H1 (cell line): ENCODE data around the gene RCSD1. TPM values are rescaled to one million over a fixed set of nuclear protein-coding genes. Genes with fewer than 3 reads are reported as not detected.
A peak's percentile ranks its signal among the peaks of the same experiment; 100 is the strongest.

Experiments used
- CTCF ChIA-PET: fragments of 300-600 bp; sonication (Branson Sonifier 250); formaldehyde crosslinking; loops from one replicate; lab custom pipeline; 2021; ENCODE audit not compliant: partially characterized antibody; lab: Charles Lee
- POLR2A ChIA-PET: fragments of 300-600 bp; sonication (Branson Sonifier 250); formaldehyde crosslinking; loops from one replicate; lab custom pipeline; 2021; ENCODE audit warnings: inconsistent platforms; ENCODE audit not compliant: partially characterized antibody; lab: Charles Lee
- DNase-seq, 2 experiments: peaks; one replicate each; pipeline versions ENCODE4 v3.0.0 to v3.0.0-alpha.2; 2010 to 2022; ENCODE audit warnings: low spot score in 2 of 2, low read depth in 1 of 2, mixed read lengths in 1 of 2
- FAIRE-seq: peaks from 2 replicates; lab custom pipeline; 2011; peaks lifted over from hg19 to GRCh38; lab: Jason Lieb, UNC
- H2AFZ ChIP-seq: 2 replicates; pipeline ENCODE4 v1.8.1; 2012; ENCODE audit warnings: low read length, inconsistent platforms
- H2AK5ac ChIP-seq: 2 replicates; pipeline ENCODE4 v1.6.1; 2013; ENCODE audit warnings: low read depth, low read length
- H2BK120ac ChIP-seq: replicated peaks from 2 replicates; pipeline ENCODE3; 2013; ENCODE audit warnings: low read depth, low read length, inconsistent platforms
- H2BK12ac ChIP-seq: 2 replicates; pipeline ENCODE4 v1.6.1; 2013; ENCODE audit warnings: low read depth, low read length
- H2BK15ac ChIP-seq: 2 replicates; pipeline ENCODE4 v1.6.1; 2013; ENCODE audit warnings: low read length
- H2BK20ac ChIP-seq: 2 replicates; pipeline ENCODE4 v1.6.1; 2013; ENCODE audit warnings: low read length
- H2BK5ac ChIP-seq: 2 replicates; pipeline ENCODE4 v1.6.1; 2013; ENCODE audit warnings: low read depth, low read length
- H3K14ac ChIP-seq: 2 replicates; pipeline ENCODE4 v1.6.1; 2013; ENCODE audit warnings: inconsistent platforms; ENCODE audit not compliant: insufficient read length
- H3K18ac ChIP-seq: 2 replicates; pipeline ENCODE4 v1.6.1; 2013; ENCODE audit warnings: low read length; ENCODE audit errors: extremely low read depth
- H3K23ac ChIP-seq: 2 replicates; pipeline ENCODE4 v1.6.1; 2013; ENCODE audit warnings: inconsistent platforms; ENCODE audit not compliant: insufficient read length
- H3K23me2 ChIP-seq: 2 replicates; pipeline ENCODE4 v1.6.1; 2013; ENCODE audit warnings: low read depth, low read length
- H3K27ac ChIP-seq: 2 replicates; pipeline ENCODE4 v1.6.1; 2011; ENCODE audit warnings: low read depth, low read length, inconsistent platforms
- H3K27me3 ChIP-seq, 4 experiments: replicated peaks in 1 of 4; 1 replicate in 1 of 4; 2 replicates in 3 of 4; pipeline versions ENCODE4 v1.6.1 to v1.8.1; 2011 to 2013; ENCODE audit warnings: low read length in 3 of 4, mild to moderate bottlenecking in 3 of 4, inconsistent platforms in 2 of 4, mixed read lengths in 2 of 4, moderate library complexity in 1 of 4; ENCODE audit not compliant: control insufficient read depth in 3 of 4, insufficient read depth in 3 of 4; ENCODE audit errors: extremely low read depth in 1 of 4
- H3K36me3 ChIP-seq, 4 experiments: 2 replicates each; pipeline versions ENCODE4 v1.6.1 to v1.8.1; 2011 to 2013; ENCODE audit warnings: mild to moderate bottlenecking in 4 of 4, low read length in 3 of 4, moderate library complexity in 2 of 4, control low read depth in 1 of 4, inconsistent platforms in 1 of 4; ENCODE audit not compliant: insufficient read depth in 4 of 4, control insufficient read depth in 2 of 4
- H3K4ac ChIP-seq: replicated peaks from 2 replicates; pipeline ENCODE3; 2013; ENCODE audit warnings: low read length, low read depth, mixed read lengths, inconsistent platforms; ENCODE audit not compliant: insufficient read length
- H3K4me1 ChIP-seq, 4 experiments: replicated peaks in 1 of 4; 1 replicate in 1 of 4; 2 replicates in 3 of 4; pipeline versions ENCODE4 v1.6.1 to v1.8.1; 2011 to 2013; ENCODE audit warnings: low read length in 3 of 4, inconsistent platforms in 2 of 4, mixed read lengths in 1 of 4; ENCODE audit not compliant: insufficient read depth in 4 of 4, control insufficient read depth in 3 of 4
- H3K4me2 ChIP-seq, 2 experiments: 2 replicates each; pipeline versions ENCODE4 v1.6.1 to v1.8.1; 2011 to 2013; ENCODE audit warnings: low read depth in 2 of 2, low read length in 2 of 2, control low read depth in 1 of 2, inconsistent platforms in 1 of 2, mild to moderate bottlenecking in 1 of 2; ENCODE audit not compliant: insufficient read depth in 1 of 2
- H3K4me3 ChIP-seq, 4 experiments: fragments of 200-600, 300-600 bp in 1 of 4; sonication (generic), shearing (Covaris generic), sonication (Bioruptor Twin) in 1 of 4; 2 replicates each; pipeline versions ENCODE4 v1.5.1 to v1.8.1; 2011 to 2016; ENCODE audit warnings: low read length in 4 of 4, low read depth in 3 of 4, control low read depth in 2 of 4, inconsistent platforms in 2 of 4, mild to moderate bottlenecking in 2 of 4, mixed read lengths in 1 of 4, moderate library complexity in 1 of 4; ENCODE audit not compliant: insufficient read depth in 2 of 4; ENCODE audit errors: extremely low read depth in 1 of 4
- H3K56ac ChIP-seq: replicated peaks from 2 replicates; pipeline ENCODE3; 2013; ENCODE audit warnings: low read depth, mild to moderate bottlenecking, mixed read lengths, low read length, inconsistent platforms; ENCODE audit not compliant: insufficient read length
- H3K79me1 ChIP-seq: 2 replicates; pipeline ENCODE4 v1.6.1; 2013; ENCODE audit warnings: low read depth, low read length, control low read depth
- H3K79me2 ChIP-seq, 2 experiments: 2 replicates each; pipeline versions ENCODE4 v1.6.1 to v1.8.1; 2012 to 2013; ENCODE audit warnings: low read length in 2 of 2, mild to moderate bottlenecking in 2 of 2, inconsistent platforms in 1 of 2; ENCODE audit not compliant: insufficient read depth in 2 of 2, control insufficient read depth in 1 of 2
- H3K9ac ChIP-seq, 4 experiments: replicated peaks in 1 of 4; 1 replicate in 1 of 4; 2 replicates in 3 of 4; pipeline versions ENCODE4 v1.6.1 to v1.8.1; 2011 to 2013; ENCODE audit warnings: low read depth in 3 of 4, low read length in 3 of 4, control low read depth in 2 of 4, mild to moderate bottlenecking in 2 of 4, moderate library complexity in 2 of 4, inconsistent platforms in 1 of 4; ENCODE audit errors: extremely low read depth in 1 of 4
- H3K9me3 ChIP-seq, 2 experiments: 2 replicates each; pipeline versions ENCODE4 v1.6.1 to v1.8.1; 2012 to 2013; ENCODE audit warnings: mild to moderate bottlenecking in 2 of 2, moderate library complexity in 2 of 2, control low read depth in 1 of 2, inconsistent platforms in 1 of 2, low read depth in 1 of 2, low read length in 1 of 2, mixed read lengths in 1 of 2; ENCODE audit not compliant: insufficient read depth in 2 of 2
- H4K20me1 ChIP-seq, 2 experiments: replicated peaks in 1 of 2; 2 replicates each; pipeline versions ENCODE3 to v1.8.1; 2011 to 2013; ENCODE audit warnings: inconsistent platforms in 2 of 2, low read length in 2 of 2, mild to moderate bottlenecking in 1 of 2; ENCODE audit not compliant: insufficient read depth in 2 of 2, control insufficient read depth in 1 of 2
- H4K5ac ChIP-seq: 2 replicates; pipeline ENCODE4 v1.6.1; 2013; ENCODE audit warnings: low read length, low read depth, mixed read lengths, inconsistent platforms; ENCODE audit not compliant: insufficient read length
- H4K8ac ChIP-seq: 2 replicates; pipeline ENCODE4 v1.8.0; 2013; ENCODE audit warnings: mild to moderate bottlenecking, moderate library complexity, low read length, inconsistent platforms; ENCODE audit not compliant: insufficient read depth; ENCODE audit errors: extremely low read depth
- H4K91ac ChIP-seq: replicated peaks from 2 replicates; pipeline ENCODE3; 2013; ENCODE audit warnings: low read length, mixed read lengths, inconsistent platforms; ENCODE audit not compliant: insufficient read length
- ASH2L ChIP-seq: fragments of 200-600, 300-600 bp; sonication (generic); IDR thresholded peaks from one replicate; pipeline ENCODE4 v1.7.1; 2017; ENCODE audit warnings: low read length
- SP1 ChIP-seq: IDR thresholded peaks from 2 replicates; pipeline ENCODE4 v1.6.1; 2011; ENCODE audit warnings: low read depth, low read length
- TAF1 ChIP-seq: IDR thresholded peaks from 2 replicates; pipeline ENCODE4 v1.6.1; 2011; ENCODE audit warnings: mild to moderate bottlenecking, low read depth, low read length
- TAF7 ChIP-seq: optimal IDR thresholded peaks from 2 replicates; pipeline ENCODE3; 2011; ENCODE audit warnings: low read depth, mild to moderate bottlenecking, inconsistent platforms, low read length, moderate library complexity, borderline replicate concordance
- WGBS, 2 experiments: shearing (Covaris generic) in 1 of 2; methylation state at CpG; one replicate each; pipeline versions ENCODE4 v1.1.6 to v1.1.7; 2013 to 2015; ENCODE audit warnings: low lambda C conversion rate in 2 of 2, mixed read lengths in 2 of 2, inconsistent platforms in 1 of 2, low coverage in 1 of 2, missing lambda C conversion rate in 1 of 2; ENCODE audit not compliant: insufficient replicate concordance in 2 of 2, insufficient coverage in 1 of 2, insufficient read length in 1 of 2; ENCODE audit errors: extremely low coverage in 1 of 2, missing lambda C conversion rate in 1 of 2; 5-methylcytosine and 5-hydroxymethylcytosine counted together
- polyA plus RNA-seq, 7 experiments: library from polyadenylated mRNA; depleted of rRNA in 3 of 7; stranded (reverse) in 5 of 7; unstranded in 2 of 7; fragments of >200 nt in 5 of 7; fragments of 200-250 nt in 2 of 7; gene quantifications; 1 replicate in 5 of 7; 2 replicates in 1 of 7; 4 replicates in 1 of 7; pipeline versions ENCODE4 v1.2.1 to v1.2.3, GENCODE V29; 2011 to 2013; ENCODE audit warnings: missing spikeins in 2 of 7, mixed read lengths in 2 of 7
- total RNA-seq: library from RNA; stranded (reverse); fragmentation: NEBNext Ultra II Directional; extraction: Animal tissue kit (Norgen Biotek cat#: 25700); gene quantifications from 2 replicates; pipeline ENCODE4 v1.2.1, GENCODE V29; 2021

Gene RCSD1
- total and polyA plus RNA-seq, 2 of the 8 experiments (the other 6 are each of a cell fraction or from before 2014, with no cell fraction given) = 0.47 to 0.69 TPM

GRCh38 chr1:167617153-167618147, 12.6 kb upstream of the RCSD1 start:
- DNase-seq (no peak), FAIRE-seq (no peak)
- WGBS, 2 experiments = 79% methylated on average over 7 of the region's 8 CpGs; no CpG with 5 or more reads in 1 of the 2 experiments
- no peak overlapping the region for H2AK5ac ChIP-seq
- H3K23ac ChIP-seq = no peak overlapping the region
- CTCF ChIA-PET = interaction anchor here (0.9 to 1.8 kb wide), 5 partner anchors 10 to 465 kb away, joined by 3 to 4 read pairs (median 3); no protein-coding TSS in a partner anchor
- no peak overlapping the region for H2BK120ac ChIP-seq
- no peaks in the 10 kb centered on the region for H3K9me3 ChIP-seq
- no peak overlapping the region for H3K27ac ChIP-seq
- H3K36me3 ChIP-seq = no peaks in the 10 kb centered on the region
- no peak overlapping the region for H2BK15ac ChIP-seq
- H3K4ac ChIP-seq = no peak overlapping the region
- H2AFZ ChIP-seq = peak overlapping the region; percentile 55; the same call in 1 of the 2 replicates
- 0 out of 2 replicates have a peak, but pooled peaks have one; percentile 35 for TF ChIP-seq SP1
- 0 out of 2 replicates have a peak, but pooled peaks have one; percentile 18 for TF ChIP-seq TAF1
- peak; percentile 19 for TF ChIP-seq ASH2L
- TF ChIP-seq TAF7 = no peak
- TF ChIP-seq, all 59 proteins: peak for 3
- H2BK5ac ChIP-seq = no peak overlapping the region; the same call in 1 of the 2 replicates
- H4K5ac ChIP-seq = no peak overlapping the region
- no peaks in the 10 kb centered on the region; the same call in 1 of the 2 replicates for H3K23me2 ChIP-seq
- H4K20me1 ChIP-seq = no peaks in the 10 kb centered on the region
- peak overlapping the region; percentile 78; the same call in 1 of the 2 replicates for H2BK12ac ChIP-seq
- H2BK20ac ChIP-seq = peak overlapping the region; percentile 3; the same call in 1 of the 2 replicates
- H3K4me1 ChIP-seq = peaks cover 0 to 9% (median 5%) of the 10 kb centered on the region in 4 experiments; a peak in 5 of 7 replicates
- H4K91ac ChIP-seq = peak overlapping the region; percentile 9
- no peaks in the 10 kb centered on the region for H3K79me2 ChIP-seq
- no peaks in the 10 kb centered on the region for H3K79me1 ChIP-seq
- no peak overlapping the region for H3K18ac ChIP-seq
- H4K8ac ChIP-seq = no peak overlapping the region; the same call in 1 of the 2 replicates
- POLR2A ChIA-PET = interaction anchor here (1.0 to 3.1 kb wide), 5 partner anchors 10 to 64 kb away, joined by 3 to 7 read pairs (median 3); partner anchors contain the start of gene CREG1
- H3K27me3 ChIP-seq = no peaks in the 10 kb centered on the region
- H3K9ac ChIP-seq = no peak overlapping the region
- no peak overlapping the region; a peak in 1 of 4 replicates for H3K4me2 ChIP-seq
- H3K14ac ChIP-seq = no peak overlapping the region
- H3K4me3 ChIP-seq = no peak overlapping the region
- H3K56ac ChIP-seq = no peak overlapping the region
